GM18498 (cell line): ENCODE results near the gene C2orf68.
A peak's percentile ranks its signal among the peaks of the same experiment; 100 is the strongest.
"Not testable (repeated sequence)": the region's sequence is repeated elsewhere in the genome, so short reads cannot be mapped to it uniquely, and the experiment has no call there.

Experiments used
- ATAC-seq: cut with Tn5 transposase; IDR thresholded peaks from one replicate; pipeline ENCODE4 v1.9.1; 2021; ENCODE audit warnings: mild to moderate bottlenecking, moderate library complexity; ENCODE audit not compliant: unreplicated experiment

Gene C2orf68

GRCh38 chr2:85611705-85612587 lies at the start of gene C2orf68:
TSS of gene C2orf68 (minus strand) at chr2:85612066. CDS start at chr2:85611984, 82 bp downstream.
- ATAC-seq = peak; percentile 77

DNA sequence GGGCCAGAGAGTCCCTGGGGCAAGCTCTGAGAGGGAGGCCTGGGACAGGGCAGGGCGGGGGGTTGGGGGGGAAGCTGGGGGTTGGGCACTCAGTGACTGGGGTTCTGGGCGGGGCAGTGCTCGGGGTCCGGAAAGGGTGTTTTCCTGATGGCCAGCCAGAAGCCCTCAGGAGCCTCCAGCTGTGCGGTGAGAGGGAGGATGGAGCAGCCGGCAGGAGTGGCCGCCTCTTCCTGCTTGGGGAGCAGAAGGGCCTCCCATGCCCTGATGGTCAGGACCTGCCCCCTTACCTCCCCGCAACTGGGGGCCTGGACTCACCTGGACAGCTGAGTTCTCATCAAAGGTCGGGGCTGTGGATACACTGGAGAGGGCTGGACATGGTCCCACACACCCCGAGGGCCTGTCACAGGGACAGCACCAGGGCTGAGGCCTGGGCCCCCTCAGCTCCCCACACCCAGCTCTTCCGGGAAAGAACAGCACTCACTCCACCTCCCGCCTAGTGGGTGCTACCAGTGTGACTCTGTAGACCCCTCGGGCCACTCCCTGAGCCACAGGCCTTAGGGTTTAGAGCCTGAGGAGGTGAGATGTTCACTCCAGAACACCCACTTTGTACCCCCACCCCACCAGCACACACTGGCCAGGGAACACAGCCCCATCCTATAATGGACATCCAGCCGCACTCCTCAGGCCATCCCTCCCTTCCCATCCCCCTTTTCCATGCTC lies 49.4 kb upstream of the C2orf68 start:
- ATAC-seq = no peak

- no peak for ATAC-seq
These were observed 48.9 kb upstream of the C2orf68 start for GRCh38 chr2:85660725-85661124.

DNA sequence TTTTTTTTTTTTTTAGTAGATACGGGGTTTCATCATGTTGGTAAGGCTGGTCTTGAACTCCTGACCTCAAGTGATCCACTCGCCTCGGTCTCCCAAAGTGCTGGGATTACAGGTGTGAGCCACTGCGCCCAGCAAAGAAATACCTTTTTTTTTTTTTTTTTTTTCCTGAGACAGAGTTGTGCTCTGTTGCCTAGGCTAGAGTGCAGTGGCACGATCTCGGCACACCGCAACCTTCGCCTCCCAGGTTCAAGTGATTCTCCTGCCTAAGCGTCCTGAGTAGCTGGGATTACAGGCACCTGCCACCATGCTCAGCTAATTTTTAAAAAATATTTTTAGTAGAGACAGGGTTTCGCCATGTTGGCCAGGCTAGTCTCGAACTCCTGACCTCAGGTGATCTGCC lies 48.4 kb upstream of the C2orf68 start:
- ATAC-seq = not testable (repeated sequence)

GRCh38 chr2:85659324-85659981 lies 47.6 kb upstream of the C2orf68 start:
- no peak for ATAC-seq

GRCh38 chr2:85657399-85657798 lies 45.5 kb upstream of the C2orf68 start:
- ATAC-seq = not testable (repeated sequence)

- ATAC-seq = no peak
These were observed 44.6 kb upstream of the C2orf68 start for GRCh38 chr2:85656468-85656867.

- no peak for ATAC-seq
These were observed 44.1 kb upstream of the C2orf68 start for GRCh38 chr2:85655961-85656417.

- ATAC-seq = no peak
These were observed 42.1 kb upstream of the C2orf68 start for GRCh38 chr2:85653996-85654395.

DNA sequence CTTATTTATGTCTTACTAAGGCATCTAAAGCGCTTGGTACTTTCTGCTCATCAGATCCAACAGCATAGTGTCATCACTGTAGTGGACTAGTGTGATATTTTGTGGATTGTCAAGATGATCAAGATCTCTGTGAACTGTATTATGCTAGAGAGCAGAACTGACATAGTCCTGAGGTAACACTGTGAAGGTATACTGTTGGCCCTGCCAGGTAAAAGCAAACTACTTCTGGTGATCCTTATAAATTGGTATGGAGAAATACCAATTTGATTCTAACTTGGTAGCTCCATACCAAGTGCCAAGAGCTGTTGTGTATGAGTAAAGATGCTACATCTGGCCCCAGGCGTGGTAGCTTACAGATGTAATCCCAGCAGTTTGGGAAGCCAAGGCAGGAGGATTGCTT lies 40.2 kb upstream of the C2orf68 start:
- ATAC-seq = no peak

GRCh38 chr2:85651097-85651496 lies 39.2 kb upstream of the C2orf68 start:
- ATAC-seq = no peak

- ATAC-seq = no peak
These were observed 38.6 kb upstream of the C2orf68 start for GRCh38 chr2:85650456-85650855.

DNA sequence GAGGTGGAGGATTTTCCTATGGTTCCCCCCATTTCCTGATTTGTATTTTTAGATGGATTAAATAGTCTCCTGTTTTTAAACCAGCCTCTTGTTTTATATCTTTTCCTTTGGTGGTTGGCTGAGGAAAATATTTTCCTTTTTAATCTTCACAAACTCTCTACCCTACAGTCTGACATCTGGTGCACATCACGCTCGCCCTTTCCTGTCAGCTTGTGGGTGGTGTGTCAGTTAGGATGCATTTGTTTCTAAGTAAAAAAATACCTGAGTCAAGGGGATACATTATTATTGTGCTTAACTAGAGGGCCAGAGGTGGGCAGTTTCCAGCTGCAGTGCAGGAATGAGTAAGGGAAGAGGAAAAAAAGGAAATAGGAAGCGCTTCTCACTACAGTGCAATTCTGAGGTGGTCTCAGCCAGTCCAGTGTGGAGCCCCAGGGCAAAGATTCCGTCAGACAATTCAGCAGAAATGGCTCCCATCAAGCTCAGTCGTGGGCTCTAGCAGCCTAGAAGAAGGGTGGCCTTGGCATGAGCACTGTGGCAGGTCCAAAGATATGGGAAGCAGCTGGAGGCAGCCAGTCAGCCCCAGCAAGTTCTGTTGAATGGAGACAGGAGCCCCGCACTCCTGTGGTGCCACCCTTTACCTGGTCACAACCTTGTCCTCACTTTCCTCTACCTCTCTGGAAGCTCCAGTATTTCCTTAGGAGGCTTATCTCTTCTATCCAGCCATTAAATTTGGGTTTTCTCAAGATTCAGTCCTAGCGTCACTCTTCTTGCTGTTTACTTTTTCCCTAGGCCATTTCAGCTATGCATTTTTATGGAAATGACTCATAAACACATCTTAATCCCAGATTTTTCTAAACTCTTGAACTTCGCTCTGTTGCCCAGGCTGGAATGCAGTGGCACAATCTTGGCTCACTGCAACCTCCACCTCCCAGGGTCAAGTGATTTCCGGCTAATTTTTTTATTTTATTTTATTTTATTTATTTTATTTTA lies 37.6 kb upstream of the C2orf68 start:
- no peak for ATAC-seq

DNA sequence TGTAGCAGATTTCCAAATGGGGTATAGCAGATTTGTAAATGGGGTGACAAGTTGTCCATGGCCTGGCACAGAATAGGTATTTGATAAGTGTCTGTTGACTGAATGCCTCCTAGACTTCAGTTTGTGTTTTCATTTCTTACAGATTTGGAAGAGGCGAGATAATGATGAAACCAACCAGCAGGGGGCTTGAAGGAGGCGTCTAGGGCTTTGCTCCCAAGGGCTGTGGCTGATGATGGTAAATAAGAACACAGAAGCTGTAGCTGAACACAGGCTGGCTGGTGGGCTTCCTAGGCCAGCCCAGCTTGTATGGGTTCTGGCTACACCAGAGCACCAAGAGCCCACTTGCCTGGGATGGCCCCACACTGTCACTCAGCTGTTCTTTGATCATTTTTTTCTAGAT lies 36.8 kb upstream of the C2orf68 start:
- ATAC-seq = no peak

DNA sequence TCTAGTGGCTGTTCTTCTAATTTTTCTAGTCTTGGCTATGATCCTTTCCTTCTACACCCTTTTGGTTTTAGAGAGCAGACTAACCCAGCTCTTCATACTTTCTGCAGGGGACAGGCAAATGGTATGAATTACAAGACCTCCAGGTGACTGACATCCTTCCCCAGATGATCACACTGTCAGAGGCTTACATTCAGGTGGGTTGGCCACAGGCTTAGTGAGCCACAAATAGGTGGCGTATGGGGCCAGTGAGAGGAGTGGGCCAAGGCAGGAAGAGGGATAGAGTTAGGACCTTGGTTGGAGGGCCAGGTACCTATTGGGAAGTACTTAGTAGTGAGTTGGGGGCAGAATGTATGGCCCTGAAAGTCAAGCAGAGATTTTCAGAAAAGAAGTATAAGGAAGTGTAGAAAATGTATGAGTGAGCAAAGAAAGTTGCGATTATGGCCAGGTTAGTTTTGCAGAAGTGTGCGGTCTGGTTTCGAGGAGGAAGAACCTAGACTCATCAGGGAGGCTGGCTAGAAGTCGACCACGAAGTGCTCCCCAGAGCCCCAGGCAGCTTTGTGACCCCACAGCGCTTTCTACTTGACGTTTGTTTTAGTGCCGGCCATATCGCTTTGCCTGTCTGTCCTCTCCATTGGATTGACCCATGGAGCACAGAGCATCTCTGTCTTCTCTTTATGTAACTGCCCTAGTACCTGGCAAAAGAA lies 36.1 kb upstream of the C2orf68 start:
- peak; percentile 78 for ATAC-seq

DNA sequence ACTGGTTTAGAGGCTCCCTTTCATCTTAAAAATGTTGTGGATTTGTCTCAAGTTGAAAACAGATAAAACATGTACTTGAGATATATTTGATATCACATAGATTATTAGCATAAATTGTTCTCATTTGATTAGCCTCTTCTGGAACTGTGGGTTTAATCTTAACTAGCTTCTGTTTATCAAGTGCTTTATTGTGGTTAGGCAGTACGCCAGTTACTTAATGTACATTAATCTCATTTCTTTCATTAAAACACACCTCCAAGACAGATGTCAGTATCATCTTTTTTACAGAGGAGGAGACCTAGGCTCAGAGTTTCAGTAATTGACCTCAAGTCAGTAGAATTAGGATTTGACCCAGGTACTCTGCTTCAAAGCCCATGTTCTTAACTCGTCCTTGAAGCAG lies 34.3 kb upstream of the C2orf68 start:
- ATAC-seq = no peak

DNA sequence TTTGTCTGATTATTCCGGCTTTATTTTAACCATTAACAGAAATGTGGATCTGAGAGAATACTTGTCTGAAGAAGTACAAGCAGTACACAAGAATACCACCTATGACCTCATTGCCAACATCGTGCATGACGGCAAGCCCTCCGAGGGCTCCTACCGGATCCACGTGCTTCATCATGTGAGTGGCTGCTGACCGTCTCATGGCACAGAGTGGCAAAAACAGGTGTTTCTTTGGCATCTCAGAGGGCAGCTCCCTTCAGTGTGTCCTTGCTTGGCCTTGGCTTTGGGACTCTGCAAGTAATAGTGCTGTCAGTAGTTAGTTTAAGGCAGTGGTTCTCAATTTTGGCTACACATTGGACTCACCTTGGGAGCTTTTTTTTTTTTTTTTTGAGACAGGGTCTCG lies 33.0 kb upstream of the C2orf68 start:
- no peak for ATAC-seq

- ATAC-seq = peak; percentile 69
These were observed 30.9 kb upstream of the C2orf68 start for GRCh38 chr2:85642725-85643124.

- no peak for ATAC-seq
These were observed 23.8 kb upstream of the C2orf68 start for GRCh38 chr2:85635636-85636035.

DNA sequence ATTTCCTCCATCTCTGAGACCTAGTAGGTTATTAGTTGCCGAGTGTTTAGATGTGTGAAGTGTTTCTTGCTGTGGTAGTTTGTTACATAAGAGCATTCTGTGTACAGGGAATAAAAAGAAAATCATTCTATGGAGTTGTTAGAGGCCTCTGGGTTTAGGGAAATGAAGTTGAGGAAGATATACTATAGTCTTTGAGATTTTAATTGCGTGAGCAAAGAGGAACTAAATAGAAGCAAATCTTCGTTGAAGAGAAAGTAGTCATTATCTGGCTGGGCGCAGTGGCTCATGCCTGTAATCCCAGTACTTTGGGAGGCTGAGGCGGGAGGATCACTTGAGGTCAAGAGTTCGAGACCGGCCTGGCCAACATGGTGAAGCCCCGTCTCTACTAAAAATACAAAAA lies 23.1 kb upstream of the C2orf68 start:
- ATAC-seq = no peak
